Measurements from ENCODE around the gene BUB1B.

GRCh38 chr15:40112789-40113188, 48.1 kb upstream of the BUB1B start:
- TF ChIP-seq CTCF (IDR thresholded peaks at IDR 0.05) (no peak), POLR2AphosphoS5 (IDR thresholded peaks at IDR 0.05) (no peak), POLR2A (IDR thresholded peaks at IDR 0.05) (no peak)

Measured in prostate gland (tissue), 2 donors.